Mesenchymal stem cell (in vitro differentiated cells and primary cell): ENCODE results near the gene CHD1.
"Not testable (repeated sequence)": the region's sequence is repeated elsewhere in the genome, so short reads cannot be mapped to it uniquely, and the experiment has no call there.

Experiments used
- DNase-seq: peaks from one replicate; pipeline ENCODE4 v3.0.0-alpha.2; 2013
- H2AFZ ChIP-seq: one replicate; pipeline ENCODE4 v1.6.1; 2013; ENCODE audit warnings: low read depth, mild to moderate bottlenecking, control low read depth, inconsistent platforms, low read length, moderate library complexity
- H2AK5ac ChIP-seq: 2 replicates; pipeline ENCODE4 v1.6.1; 2013; ENCODE audit warnings: low read length, moderate library complexity, mild to moderate bottlenecking, inconsistent platforms; ENCODE audit not compliant: severe bottlenecking
- H2BK120ac ChIP-seq: one replicate; pipeline ENCODE4 v1.6.1; 2013; ENCODE audit warnings: low read depth, mild to moderate bottlenecking, inconsistent platforms, low read length, moderate library complexity
- H2BK12ac ChIP-seq, 2 experiments: one replicate each; pipeline ENCODE4 v1.6.1; 2013; ENCODE audit warnings: inconsistent platforms in 2 of 2, low read length in 2 of 2, mild to moderate bottlenecking in 2 of 2, moderate library complexity in 2 of 2, control low read depth in 1 of 2
- H2BK15ac ChIP-seq: one replicate; pipeline ENCODE4 v1.6.1; 2013; ENCODE audit warnings: mild to moderate bottlenecking, low read depth, inconsistent platforms; ENCODE audit not compliant: poor library complexity, severe bottlenecking
- H2BK5ac ChIP-seq: 2 replicates; pipeline ENCODE4 v1.6.1; 2013; ENCODE audit warnings: low read depth, mild to moderate bottlenecking, low read length, control low read depth, inconsistent platforms; ENCODE audit not compliant: poor library complexity, severe bottlenecking
- H3K14ac ChIP-seq, 2 experiments: one replicate each; pipeline ENCODE4 v1.6.1; 2013; ENCODE audit warnings: inconsistent platforms in 2 of 2, low read length in 2 of 2, control low read depth in 1 of 2, mild to moderate bottlenecking in 1 of 2, moderate library complexity in 1 of 2
- H3K18ac ChIP-seq, 2 experiments: one replicate each; pipeline ENCODE4 v1.6.1; 2013; ENCODE audit warnings: inconsistent platforms in 2 of 2, low read length in 2 of 2, control low read depth in 1 of 2, low read depth in 1 of 2, mild to moderate bottlenecking in 1 of 2
- H3K23ac ChIP-seq, 2 experiments: one replicate each; pipeline ENCODE4 v1.6.1; 2013; ENCODE audit warnings: inconsistent platforms in 2 of 2, low read length in 2 of 2, mild to moderate bottlenecking in 2 of 2, moderate library complexity in 2 of 2, control low read depth in 1 of 2
- H3K27ac ChIP-seq: 2 replicates; pipeline ENCODE4 v1.5.1; 2013; ENCODE audit warnings: mild to moderate bottlenecking, moderate library complexity, low read length, control low read depth, inconsistent platforms; ENCODE audit not compliant: poor library complexity, severe bottlenecking
- H3K27me3 ChIP-seq, 2 experiments: 2 replicates each; pipeline versions ENCODE4 v1.6.1 to v1.7.0; 2013; ENCODE audit warnings: low read length in 2 of 2, mild to moderate bottlenecking in 2 of 2, moderate library complexity in 2 of 2, control low read depth in 1 of 2, inconsistent platforms in 1 of 2; ENCODE audit not compliant: control insufficient read depth in 1 of 2, insufficient read depth in 1 of 2
- H3K36me3 ChIP-seq, 2 experiments: 2 replicates each; pipeline versions ENCODE4 v1.6.1 to v1.7.0; 2013; ENCODE audit warnings: low read length in 2 of 2, control low read depth in 1 of 2, inconsistent platforms in 1 of 2, low read depth in 1 of 2, mild to moderate bottlenecking in 1 of 2; ENCODE audit not compliant: insufficient read depth in 2 of 2, control insufficient read depth in 1 of 2
- H3K4ac ChIP-seq, 2 experiments: one replicate each; pipeline ENCODE4 v1.6.1; 2013; ENCODE audit warnings: inconsistent platforms in 2 of 2, low read length in 2 of 2, mild to moderate bottlenecking in 2 of 2, moderate library complexity in 2 of 2, control low read depth in 1 of 2, low read depth in 1 of 2
- H3K4me1 ChIP-seq: 2 replicates; pipeline ENCODE4 v1.6.1; 2013; ENCODE audit warnings: low read depth, low read length, control low read depth; ENCODE audit not compliant: control insufficient read depth, insufficient read depth
- H3K4me2 ChIP-seq: 2 replicates; pipeline ENCODE4 v1.6.1; 2013; ENCODE audit warnings: low read length, mild to moderate bottlenecking, inconsistent platforms; ENCODE audit not compliant: poor library complexity, severe bottlenecking
- H3K4me3 ChIP-seq, 2 experiments: 2 replicates each; pipeline versions ENCODE4 v1.5.1 to v1.7.0; 2013; ENCODE audit warnings: low read length in 2 of 2, mild to moderate bottlenecking in 2 of 2, control low read depth in 1 of 2, low read depth in 1 of 2; ENCODE audit not compliant: insufficient read depth in 1 of 2
- H3K79me1 ChIP-seq: replicated peaks from 2 replicates; pipeline ENCODE4 v1.6.1; 2013; ENCODE audit warnings: mild to moderate bottlenecking, control low read depth, low read length, inconsistent platforms; ENCODE audit not compliant: poor library complexity, severe bottlenecking
- H3K9ac ChIP-seq: 2 replicates; pipeline ENCODE4 v1.7.0; 2013; ENCODE audit warnings: mild to moderate bottlenecking, low read length, moderate library complexity
- H3K9me3 ChIP-seq: 2 replicates; pipeline ENCODE4 v1.7.0; 2013; ENCODE audit warnings: mild to moderate bottlenecking, low read length; ENCODE audit not compliant: control insufficient read depth
- H4K8ac ChIP-seq: one replicate; pipeline ENCODE4 v1.6.1; 2013; ENCODE audit warnings: inconsistent platforms, mild to moderate bottlenecking, low read length, moderate library complexity
- H4K91ac ChIP-seq: one replicate; pipeline ENCODE4 v1.6.1; 2013; ENCODE audit warnings: mild to moderate bottlenecking, low read length, inconsistent platforms
- WGBS: methylation state at CpG from one replicate; pipeline ENCODE4 v1.1.7; 2013; ENCODE audit warnings: mixed read lengths; 5-methylcytosine and 5-hydroxymethylcytosine counted together

Gene CHD1

GRCh38 chr5:98957307-98957706 is 28.5 kb upstream of the CHD1 start:
- no peak overlapping the region for H2BK5ac ChIP-seq
- H3K18ac ChIP-seq: no peak overlapping the region
- no peak overlapping the region for H2AK5ac ChIP-seq
- H3K14ac ChIP-seq: no peak overlapping the region
- no peak overlapping the region for H3K9ac ChIP-seq
- no peak overlapping the region for H2BK12ac ChIP-seq
- no peaks in the 10 kb centered on the region for H3K4me1 ChIP-seq
- peaks cover 3% of the 10 kb centered on the region for H3K79me1 ChIP-seq
- H3K36me3 ChIP-seq: no peaks in the 10 kb centered on the region
- H3K4me2 ChIP-seq: no peak overlapping the region
- DNase-seq: no peak
- H2BK120ac ChIP-seq: peak overlapping the region; percentile 19
- no peak overlapping the region for H3K4me3 ChIP-seq
- H4K91ac ChIP-seq: no peak overlapping the region
- H3K27me3 ChIP-seq: no peaks in the 10 kb centered on the region
- H2BK15ac ChIP-seq: no peak overlapping the region
- no peak overlapping the region for H3K4ac ChIP-seq
- no peak overlapping the region for H4K8ac ChIP-seq
- no peak overlapping the region for H3K27ac ChIP-seq
- H3K23ac ChIP-seq: no peak overlapping the region
- H3K9me3 ChIP-seq: no peaks in the 10 kb centered on the region
- WGBS: 100% methylated on average over 1 of the region's 2 CpGs
- H2AFZ ChIP-seq: no peak overlapping the region

DNA sequence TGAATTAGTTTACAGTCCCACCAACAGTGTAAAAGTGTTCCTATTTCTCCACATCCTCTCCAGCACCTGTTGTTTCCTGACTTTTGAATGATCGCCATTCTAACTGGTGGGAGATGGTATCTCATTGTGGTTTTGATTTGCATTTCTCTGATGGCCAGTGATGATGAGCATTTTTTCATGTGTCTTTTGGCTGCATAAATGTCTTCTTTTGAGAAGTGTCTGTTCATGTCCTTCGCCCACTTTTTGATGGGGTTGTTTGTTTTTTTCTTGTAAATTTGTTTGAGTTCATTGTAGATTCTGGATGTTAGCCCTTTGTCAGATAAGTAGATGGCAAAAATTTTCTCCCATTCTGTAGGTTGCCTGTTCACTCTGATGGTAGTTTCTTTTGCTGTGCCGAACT is 27.1 kb upstream of the CHD1 start:
- not testable (repeated sequence) for H3K9me3 ChIP-seq, H3K79me1 ChIP-seq, H2BK5ac ChIP-seq, H3K23ac ChIP-seq, H4K8ac ChIP-seq, H3K18ac ChIP-seq, H2BK12ac ChIP-seq, H3K4ac ChIP-seq, H2BK15ac ChIP-seq, H3K27ac ChIP-seq, H3K27me3 ChIP-seq, H2BK120ac ChIP-seq, H3K36me3 ChIP-seq, DNase-seq, H4K91ac ChIP-seq, H3K4me1 ChIP-seq, H3K9ac ChIP-seq, H3K4me2 ChIP-seq, H2AFZ ChIP-seq, H2AK5ac ChIP-seq, H3K4me3 ChIP-seq, H3K14ac ChIP-seq
- 92% methylated on average over 2 of the region's 3 CpGs for WGBS

DNA sequence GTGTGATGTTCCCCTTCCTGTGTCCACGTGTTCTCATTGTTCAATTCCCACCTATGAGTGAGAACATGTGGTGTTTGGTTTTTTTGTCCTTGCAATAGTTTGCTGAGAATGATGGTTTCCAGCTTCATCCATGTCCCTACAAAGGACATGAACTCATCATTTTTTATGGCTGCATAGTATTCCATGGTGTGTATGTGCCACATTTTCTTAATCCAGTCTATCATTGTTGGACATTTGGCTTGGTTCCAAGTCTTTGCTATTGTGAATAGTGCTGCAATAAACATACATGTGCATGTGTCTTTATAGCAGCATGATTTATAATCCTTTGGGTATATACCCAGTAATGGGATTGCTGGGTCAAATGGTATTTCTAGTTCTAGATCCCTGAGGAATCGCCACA is 26.7 kb upstream of the CHD1 start:
- no CpG with 5 or more reads among the region's 2 CpGs for WGBS
- not testable (repeated sequence) for H3K4me3 ChIP-seq, H2BK120ac ChIP-seq, H3K14ac ChIP-seq, H3K4ac ChIP-seq, H4K8ac ChIP-seq, H3K27ac ChIP-seq, H2AK5ac ChIP-seq, H3K36me3 ChIP-seq, H4K91ac ChIP-seq, H3K18ac ChIP-seq, H3K23ac ChIP-seq, H3K4me1 ChIP-seq, H2BK5ac ChIP-seq, H2BK15ac ChIP-seq, H3K79me1 ChIP-seq, DNase-seq, H2AFZ ChIP-seq, H3K9ac ChIP-seq, H3K9me3 ChIP-seq, H2BK12ac ChIP-seq, H3K27me3 ChIP-seq, H3K4me2 ChIP-seq

GRCh38 chr5:98954392-98955028 is 25.7 kb upstream of the CHD1 start:
- no peak overlapping the region for H2BK12ac ChIP-seq
- no peak overlapping the region for H3K4ac ChIP-seq
- H3K27me3 ChIP-seq: no peaks in the 10 kb centered on the region
- DNase-seq: no peak
- peaks cover 5% of the 10 kb centered on the region for H3K79me1 ChIP-seq
- no peak overlapping the region for H3K23ac ChIP-seq
- H3K36me3 ChIP-seq: no peaks in the 10 kb centered on the region
- H3K27ac ChIP-seq: no peak overlapping the region
- no peak overlapping the region for H3K4me2 ChIP-seq
- H2BK120ac ChIP-seq: no peak overlapping the region
- H2BK15ac ChIP-seq: no peak overlapping the region
- no peak overlapping the region for H3K18ac ChIP-seq
- H3K14ac ChIP-seq: no peak overlapping the region
- no peak overlapping the region for H2BK5ac ChIP-seq
- H4K8ac ChIP-seq: no peak overlapping the region
- no peak overlapping the region for H4K91ac ChIP-seq
- WGBS: 96% methylated on average over 5 of the region's 5 CpGs
- H3K9me3 ChIP-seq: no peaks in the 10 kb centered on the region
- H3K4me3 ChIP-seq: no peak overlapping the region
- no peak overlapping the region for H3K9ac ChIP-seq
- H2AFZ ChIP-seq: no peak overlapping the region
- H2AK5ac ChIP-seq: no peak overlapping the region
- no peaks in the 10 kb centered on the region for H3K4me1 ChIP-seq
